NCI-H146 treated with DMSO at 0.1 percent for 48 hours (cell line): ENCODE data around the gene OSGIN1.

Source experiments
- DNase-seq: peaks from one replicate; lab custom pipeline; 2025; ENCODE audit not compliant: unreplicated experiment; lab: John Stamatoyannopoulos, UW

The OSGIN1 gene

DNA sequence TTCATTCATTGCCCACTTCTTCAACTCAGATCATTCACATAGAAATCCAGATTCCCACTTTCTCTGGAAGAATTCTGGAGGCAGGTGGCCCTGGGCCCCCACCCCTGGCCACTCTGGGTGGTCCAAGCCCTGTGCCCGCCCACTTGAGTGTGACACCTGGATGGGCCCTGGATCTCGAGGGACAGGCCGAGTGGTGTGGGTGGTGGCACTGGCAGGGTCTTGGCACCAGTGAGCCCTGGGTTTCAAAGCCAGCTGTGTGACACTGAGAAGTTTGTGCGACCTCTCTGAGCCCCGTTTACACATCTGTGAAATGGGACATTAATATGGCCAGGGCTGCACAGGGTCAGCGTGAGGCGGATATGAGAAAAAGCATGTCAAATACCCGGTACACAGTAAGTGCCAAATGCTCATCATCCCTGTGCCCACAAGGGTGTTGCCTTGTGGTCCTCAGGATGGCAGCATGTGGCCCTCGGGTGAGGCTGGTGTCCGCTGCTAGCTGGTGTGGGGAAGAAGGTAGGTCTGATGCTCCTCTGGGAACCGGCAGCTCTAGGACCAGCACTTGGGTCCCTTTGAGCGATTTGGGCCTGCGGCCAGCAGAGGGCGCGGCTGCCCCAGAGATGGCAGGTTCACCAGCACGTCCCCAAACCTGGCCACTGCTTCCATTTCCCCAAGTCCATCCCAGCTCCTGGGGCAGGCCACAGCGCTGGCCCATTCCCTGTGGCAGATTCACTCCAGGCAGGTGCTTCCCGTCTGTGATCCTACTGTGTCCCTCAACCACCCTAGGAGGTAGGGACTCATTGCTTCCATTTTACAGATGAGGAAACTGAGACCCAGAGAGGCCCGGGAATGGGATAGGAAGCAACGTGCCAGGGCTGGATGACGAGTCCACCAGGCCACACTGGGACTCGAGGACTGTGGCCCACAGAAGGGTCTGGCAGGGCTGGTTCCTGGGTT is 3.6 kb downstream of the OSGIN1 start:
- DNase-seq: peak; percentile 21

DNA sequence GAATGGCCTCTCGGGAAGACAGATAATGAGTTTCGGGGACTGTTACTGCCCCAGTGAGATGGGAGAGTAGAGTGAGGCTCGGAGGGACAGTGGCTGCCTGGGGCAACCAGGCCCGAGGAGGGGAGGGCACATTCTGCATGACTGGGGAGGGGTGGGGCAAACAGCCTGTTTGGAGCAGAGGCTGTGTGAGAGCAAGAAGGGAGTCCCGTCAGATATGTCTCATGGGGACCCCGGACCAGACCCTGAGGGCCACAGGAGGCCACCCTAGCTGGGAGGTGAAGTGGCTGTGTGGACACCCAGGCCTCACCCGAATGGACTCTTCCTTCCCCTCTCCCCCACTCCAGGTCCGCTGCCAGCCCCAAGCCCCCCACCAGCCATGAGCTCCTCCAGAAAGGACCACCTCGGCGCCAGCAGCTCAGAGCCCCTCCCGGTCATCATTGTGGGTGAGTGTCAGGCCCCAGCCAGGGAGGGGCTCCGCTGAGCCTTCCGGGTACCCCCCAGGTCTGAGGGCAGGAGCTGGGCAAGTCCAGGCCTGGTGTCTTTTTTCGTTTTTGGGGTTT is 4.3 kb downstream of the OSGIN1 start:
- no peak for DNase-seq

DNA sequence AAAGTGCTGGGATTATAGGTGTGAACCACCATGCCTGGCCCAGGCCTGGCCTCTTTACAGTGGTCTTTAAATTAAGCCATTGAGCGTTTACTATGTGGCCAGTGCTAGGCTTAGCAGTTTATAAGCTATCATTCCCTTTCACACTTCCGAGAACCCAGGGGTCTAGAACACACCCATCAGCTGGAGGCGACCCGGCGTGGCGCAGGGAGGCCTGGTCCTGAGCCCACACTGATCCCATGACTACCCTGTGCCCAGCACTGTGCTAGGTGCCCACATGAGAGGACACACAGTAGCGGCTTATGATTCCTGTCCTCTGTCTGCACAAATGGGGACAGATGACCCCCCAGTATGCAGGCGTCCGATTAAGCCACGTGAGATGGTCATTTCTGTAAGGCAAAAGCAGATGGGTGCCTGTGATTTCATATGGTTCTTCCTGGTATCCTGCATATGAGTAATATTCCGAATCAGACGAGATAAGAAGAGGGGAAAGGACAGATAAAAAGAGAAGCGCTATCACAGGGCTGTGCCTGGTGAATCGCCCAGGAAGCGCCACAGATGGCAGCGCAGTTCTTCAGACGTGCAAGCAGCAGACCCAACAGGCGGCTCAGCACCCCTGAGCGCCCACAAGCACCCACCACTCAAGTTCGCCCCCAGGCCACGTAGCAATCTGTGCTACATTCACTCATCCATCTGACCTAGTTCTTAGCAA is 5.3 kb downstream of the OSGIN1 start:
- DNase-seq: no peak

DNA sequence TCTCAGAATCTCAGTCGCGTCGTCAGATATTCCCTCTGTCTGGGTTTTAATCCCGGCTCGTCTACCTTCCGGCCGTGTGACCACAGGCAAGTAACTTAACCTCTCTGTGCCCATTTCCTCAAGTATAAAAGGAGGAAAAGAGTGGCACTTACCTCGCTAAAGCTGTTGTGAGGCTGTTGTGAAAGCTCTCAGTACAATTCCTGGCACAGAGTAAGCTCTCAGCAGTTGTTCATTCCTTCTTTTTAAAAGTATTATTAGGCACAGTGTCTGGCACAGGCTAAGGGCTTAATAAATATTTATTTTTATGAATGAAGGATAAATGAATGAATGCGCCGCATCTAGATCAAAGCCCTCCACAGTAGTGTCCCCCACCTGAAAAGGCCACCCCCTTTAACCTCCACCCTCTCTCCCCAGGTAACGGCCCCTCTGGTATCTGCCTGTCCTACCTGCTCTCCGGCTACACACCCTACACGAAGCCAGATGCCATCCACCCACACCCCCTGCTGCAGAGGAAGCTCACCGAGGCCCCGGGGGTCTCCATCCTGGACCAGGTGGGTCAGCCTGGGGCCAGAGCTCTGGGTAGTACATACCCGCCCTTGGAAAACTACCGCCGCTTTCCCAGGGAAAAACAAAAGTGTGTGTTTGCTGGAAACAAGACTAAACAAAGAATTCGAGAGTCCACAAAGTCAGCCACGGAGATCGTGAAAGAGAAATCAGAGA is 6.0 kb downstream of the OSGIN1 start:
- no peak for DNase-seq

DNA sequence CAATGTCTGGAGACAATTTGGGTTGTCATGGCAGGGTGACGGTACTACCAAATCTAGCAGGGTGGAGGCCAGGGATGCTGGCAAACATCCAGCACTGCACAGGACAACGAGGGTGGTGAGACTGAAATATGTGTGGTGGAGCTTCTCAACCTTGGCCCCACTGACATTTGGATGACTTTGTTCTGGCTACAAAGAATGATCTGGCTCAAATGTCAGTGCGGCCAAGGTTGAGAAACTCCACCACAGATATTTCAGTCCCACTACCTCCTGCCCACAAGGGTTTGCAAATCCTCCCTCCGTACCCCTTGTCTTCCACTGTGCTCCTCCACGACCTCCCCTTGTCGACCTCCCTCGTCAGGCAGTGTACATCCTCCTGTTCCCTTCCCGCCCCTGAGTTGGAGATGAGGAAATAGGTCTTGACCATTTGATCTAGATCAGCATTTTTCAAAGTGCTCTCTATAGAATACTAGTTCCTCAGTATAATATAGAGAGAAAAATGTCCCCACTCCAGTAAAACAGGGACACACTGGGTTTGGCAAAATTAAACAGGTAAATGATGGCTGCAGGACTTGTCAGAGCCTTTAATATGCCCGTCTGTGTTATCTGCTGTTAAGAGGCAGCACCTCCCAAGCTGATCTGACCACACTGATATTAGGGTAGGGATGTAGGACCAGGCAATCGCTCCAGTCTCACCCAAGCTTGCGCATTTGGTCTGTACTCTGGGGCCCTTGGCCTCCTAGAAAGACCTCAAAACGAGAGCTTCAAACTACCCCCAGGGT is 6.8 kb downstream of the OSGIN1 start:
- DNase-seq: no peak

DNA sequence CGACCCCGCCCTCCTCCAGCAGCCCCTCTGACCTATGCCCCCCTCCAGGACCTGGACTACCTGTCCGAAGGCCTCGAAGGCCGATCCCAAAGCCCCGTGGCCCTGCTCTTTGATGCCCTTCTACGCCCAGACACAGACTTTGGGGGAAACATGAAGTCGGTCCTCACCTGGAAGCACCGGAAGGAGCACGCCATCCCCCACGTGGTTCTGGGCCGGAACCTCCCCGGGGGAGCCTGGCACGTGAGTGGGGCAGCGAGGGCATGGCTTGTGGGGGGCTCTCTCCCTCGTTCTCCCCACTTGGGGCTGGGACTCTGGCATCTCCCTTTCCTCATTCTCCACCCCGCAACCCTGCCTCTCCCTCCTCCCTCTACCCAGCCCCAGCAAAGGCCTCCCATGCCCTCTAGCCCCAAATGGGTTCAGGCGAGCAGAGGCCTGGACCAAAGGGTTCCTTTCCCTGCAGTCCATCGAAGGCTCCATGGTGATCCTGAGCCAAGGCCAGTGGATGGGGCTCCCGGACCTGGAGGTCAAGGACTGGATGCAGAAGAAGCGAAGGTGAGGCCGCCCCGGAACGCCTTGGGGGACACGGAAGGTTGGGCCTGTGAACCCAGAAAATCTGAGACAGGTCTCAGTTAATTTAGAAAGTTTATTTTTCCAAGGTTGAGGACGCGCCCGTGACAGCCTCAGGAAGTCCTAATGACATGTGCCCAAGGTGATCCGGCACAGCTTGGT is 7.6 kb downstream of the OSGIN1 start:
- no peak for DNase-seq

DNA sequence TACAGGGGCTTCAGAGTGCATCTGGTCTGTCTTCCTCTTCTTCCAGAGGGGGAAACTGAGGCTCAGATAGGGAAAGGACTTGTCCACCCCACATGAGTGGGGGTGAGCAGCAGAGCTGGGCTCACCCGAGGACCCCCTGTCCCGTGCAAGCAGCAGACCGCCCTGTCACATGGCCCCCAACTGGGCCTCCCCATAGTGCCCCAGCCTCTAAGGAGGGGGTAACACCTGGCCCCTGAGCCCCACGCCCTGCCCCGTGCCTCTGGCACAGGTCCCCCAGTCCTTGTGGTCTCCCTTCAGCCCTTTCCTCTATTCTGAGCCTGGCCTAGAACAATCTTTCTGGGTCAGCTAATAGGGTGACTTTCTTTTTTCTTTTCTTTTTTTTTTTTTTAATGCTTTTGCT is 8.6 kb downstream of the OSGIN1 start:
- DNase-seq: no peak

DNA sequence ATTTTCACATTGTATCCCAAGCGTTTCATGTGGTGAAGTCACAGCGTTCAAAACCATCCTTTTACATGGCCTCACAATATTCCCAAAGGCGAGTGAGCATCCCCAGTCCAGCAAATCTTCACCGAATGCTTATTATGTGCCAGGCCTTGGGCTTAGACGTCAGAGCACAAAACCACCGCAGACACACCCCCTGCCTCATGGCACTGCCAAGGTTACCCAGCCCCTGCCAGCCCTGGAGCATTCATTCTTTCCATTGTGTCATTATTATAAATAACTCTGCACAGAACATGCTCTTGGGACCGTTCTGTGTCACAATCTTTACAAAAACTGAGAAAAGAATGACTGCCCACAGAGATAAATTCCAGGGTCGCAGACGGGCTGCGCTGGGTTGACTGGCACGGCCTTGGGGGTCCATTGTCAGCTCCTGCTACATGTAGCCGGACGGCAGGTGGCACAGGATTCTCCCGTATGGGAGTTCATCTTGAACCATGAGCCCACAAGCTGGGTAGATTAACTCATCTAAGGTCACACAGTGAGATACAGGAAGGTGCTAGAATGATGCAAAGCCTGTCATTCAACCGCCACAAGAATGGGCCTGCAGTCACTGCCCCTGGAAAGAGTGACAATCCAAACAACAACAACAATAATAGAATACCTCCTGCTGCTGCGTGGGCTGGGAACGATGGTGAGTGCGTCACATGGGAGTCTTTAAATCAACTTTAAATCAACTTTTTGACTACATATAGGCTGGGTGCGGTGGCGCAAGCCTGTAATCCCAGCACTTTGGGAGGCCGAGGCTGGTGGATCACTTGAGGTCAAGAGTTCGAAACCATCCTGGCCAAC is 10.5 kb downstream of the OSGIN1 start:
- no peak for DNase-seq

DNA sequence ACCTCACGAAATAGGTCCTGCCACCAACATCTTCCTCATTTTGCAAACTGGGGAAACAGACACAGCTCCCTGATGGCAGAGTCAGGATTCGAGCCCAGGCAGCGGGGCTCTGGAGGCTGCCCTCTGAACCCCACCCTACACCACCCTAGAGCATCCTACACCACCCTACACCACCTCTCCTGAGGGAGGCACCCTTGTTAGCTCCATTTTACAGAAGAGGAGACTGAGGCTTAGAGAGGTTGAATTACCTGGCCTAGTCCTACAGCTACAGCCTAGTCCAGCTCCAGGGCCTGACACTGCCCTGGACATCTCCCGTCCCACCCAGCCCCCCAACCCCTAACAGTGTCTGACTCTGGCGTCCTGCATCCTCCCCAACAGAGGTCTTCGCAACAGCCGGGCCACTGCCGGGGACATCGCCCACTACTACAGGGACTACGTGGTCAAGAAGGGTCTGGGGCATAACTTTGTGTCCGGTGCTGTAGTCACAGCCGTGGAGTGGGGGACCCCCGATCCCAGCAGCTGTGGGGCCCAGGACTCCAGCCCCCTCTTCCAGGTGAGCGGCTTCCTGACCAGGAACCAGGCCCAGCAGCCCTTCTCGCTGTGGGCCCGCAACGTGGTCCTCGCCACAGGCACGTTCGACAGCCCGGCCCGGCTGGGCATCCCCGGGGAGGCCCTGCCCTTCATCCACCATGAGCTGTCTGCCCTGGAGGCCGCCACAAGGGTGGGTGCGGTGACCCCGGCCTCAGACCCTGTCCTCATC is 11.8 kb downstream of the OSGIN1 start:
- no peak for DNase-seq

DNA sequence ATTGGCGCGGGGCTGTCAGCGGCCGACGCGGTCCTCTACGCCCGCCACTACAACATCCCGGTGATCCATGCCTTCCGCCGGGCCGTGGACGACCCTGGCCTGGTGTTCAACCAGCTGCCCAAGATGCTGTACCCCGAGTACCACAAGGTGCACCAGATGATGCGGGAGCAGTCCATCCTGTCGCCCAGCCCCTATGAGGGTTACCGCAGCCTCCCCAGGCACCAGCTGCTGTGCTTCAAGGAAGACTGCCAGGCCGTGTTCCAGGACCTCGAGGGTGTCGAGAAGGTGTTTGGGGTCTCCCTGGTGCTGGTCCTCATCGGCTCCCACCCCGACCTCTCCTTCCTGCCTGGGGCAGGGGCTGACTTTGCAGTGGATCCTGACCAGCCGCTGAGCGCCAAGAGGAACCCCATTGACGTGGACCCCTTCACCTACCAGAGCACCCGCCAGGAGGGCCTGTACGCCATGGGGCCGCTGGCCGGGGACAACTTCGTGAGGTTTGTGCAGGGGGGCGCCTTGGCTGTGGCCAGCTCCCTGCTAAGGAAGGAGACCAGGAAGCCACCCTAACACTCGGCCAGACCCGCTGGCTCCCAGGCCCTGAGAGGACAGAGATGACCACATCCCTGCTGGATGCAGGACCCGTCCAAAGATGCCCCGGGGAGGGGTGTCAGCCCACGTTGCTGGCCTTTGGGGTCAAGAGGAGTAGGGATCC is 12.6 kb downstream of the OSGIN1 start:
- no peak for DNase-seq

DNA sequence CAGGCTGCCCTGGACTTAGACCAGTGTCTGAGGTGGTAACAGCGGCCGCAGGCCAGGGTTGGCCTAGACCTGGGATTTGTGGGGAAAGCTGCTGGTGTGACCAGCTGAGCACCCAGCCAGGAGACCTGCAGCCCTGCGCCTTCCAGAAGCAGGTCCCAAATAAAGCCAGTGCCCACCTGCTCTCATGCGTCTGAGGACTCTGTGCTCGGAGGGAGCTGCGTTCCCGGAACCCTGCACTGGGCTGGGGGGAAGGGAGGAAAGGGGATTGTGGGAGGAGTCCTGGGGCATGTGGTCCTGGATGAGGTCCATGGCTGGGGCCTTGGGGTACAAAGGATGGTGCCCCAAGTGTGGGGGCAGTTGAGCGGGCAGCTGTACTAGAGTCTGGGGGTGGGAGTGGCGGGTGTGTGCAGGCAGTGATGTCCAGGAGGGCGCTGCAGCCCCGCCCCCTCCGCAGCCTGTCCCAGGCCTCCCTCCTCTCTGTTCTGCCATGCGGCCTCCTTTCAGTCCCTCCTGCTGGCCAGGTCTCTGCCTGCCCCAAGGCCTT is 13.2 kb downstream of the OSGIN1 start:
- DNase-seq: no peak

DNA sequence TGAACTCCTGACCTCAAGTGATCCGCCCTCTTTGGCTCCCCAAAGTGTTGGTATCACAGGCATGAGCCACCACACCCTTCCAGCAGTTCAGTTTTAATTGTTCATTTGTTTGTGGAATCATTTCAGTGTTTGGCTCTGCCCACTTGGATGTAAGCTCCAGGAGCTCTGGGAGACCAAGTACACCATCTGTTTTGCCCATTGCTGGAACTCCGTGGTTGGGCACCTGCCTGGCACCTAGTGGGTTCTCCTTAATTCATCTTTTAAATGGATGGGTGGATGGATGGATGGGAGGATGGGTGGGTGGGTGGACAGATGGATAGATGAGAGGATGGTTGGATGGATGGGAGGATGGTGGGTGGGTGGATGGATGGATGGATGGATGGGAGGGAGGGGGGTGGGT is 14.1 kb downstream of the OSGIN1 start:
- no peak for DNase-seq

DNA sequence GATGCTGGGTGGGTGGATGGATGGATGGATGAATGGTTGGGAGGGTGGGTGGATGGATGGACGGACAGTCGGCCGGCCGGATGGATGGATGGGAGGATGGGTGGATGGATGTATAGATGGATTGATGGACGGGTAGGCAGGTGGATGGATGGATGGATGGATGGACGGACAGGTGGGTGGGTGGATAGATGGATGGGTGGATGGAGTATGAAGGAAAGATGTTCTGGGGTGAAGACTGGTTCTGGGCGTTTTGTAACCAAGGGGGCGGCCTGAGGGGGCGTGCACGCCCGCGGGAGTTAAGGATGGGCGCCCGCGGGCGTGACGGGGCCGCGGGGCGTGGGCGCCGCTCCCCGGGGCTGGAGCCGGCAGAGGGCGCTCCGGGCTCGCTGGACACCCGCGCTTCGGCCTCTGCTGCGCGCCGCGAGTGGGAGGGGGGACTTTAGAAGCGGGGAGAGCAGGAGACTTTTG is 14.8 kb downstream of the OSGIN1 start, which contains the start of gene NECAB2:
TSS of gene NECAB2 (plus strand) at position 407 of the 468 bp plus-strand sequence. CDS start 405 bp downstream, outside the sequence.
- DNase-seq: no peak

DNA sequence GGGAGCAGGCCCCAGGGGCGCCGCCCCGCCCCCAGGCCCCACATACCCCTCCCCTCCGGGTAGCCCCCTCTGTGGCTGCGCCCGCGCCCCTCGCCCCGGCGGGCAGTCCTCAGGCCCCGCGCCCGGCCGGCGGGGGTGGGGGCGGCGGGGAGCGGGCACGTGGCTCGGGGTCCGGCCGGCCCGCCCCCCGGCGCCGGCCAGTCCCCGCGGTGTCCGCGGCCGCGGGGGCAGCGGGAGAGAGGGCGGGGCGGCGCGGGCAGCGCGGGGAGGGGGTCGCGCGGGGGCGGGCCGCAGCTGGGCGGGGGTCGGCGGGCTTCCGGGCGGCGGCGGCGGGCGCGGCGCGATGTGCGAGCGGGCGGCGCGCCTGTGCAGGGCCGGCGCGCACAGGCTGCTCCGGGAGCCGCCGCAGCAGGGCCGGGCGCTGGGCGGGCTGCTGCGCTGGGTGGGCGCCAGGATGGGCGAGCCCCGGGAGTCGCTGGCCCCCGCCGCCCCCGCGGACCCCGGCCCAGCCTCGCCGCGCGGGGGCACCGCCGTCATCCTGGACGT is 15.3 kb downstream of the OSGIN1 start:
- DNase-seq: no peak

DNA sequence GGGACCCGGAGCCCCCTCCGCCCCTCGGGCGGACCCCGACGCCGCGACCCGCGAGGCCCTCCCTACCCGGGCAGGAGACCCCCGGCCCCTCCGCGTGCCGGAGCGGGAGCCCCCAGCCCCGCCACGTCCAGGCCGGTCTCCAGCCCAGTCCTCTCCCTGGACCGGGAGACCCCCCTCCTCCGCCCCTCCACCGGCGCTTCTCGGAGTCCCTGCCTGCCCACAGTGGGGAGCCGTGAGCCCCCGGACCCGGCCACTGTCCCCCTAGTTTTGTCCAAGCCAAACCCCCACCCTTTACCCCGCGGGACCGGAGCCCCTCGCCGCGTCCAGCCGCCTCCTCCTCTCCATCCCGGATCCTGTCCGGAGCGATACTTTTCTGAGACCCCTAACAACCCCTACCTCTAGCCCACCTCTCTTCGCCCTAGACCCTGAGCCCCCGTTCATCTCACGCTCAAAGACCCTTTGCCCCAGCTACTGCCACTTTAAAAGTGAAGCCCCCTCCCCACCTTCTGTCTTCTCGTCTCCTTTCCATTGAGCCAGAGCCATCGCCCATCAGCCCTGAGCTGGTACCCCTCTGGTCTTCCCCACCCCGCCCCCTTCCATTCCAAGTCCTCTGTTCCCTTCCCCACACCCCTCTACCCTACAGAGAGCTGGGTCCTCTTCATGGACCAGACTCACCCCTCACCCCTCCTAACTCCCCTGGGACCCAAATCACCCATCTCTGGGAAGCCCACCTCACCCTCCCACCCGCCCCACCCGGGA is 16.0 kb downstream of the OSGIN1 start:
- no peak for DNase-seq
